Forelimb muscle (tissue), 1 donor: ENCODE measurements around the gene ARHGDIG. TPM values are rescaled to one million over a fixed set of nuclear protein-coding genes. Genes with fewer than 3 reads are reported as not detected.

Source experiments
- DNase-seq: peaks from one replicate; pipeline ENCODE4 v3.0.0-alpha.2; 2013; ENCODE audit warnings: low read depth
- polyA plus RNA-seq: library from polyadenylated mRNA; unstranded; fragments of 120-200 nt; gene quantifications from one replicate; pipeline ENCODE4 v1.2.1, GENCODE V29; 2013; ENCODE audit not compliant: insufficient read length

Gene ARHGDIG
- polyA plus RNA-seq, 1 donor: 0.82 TPM

GRCh38 chr16:296806-297510 is 16.6 kb downstream of the ARHGDIG start:
- no peak for DNase-seq

GRCh38 chr16:297832-298231 is 17.4 kb downstream of the ARHGDIG start:
- no peak for DNase-seq

- DNase-seq: no peak
These were observed 20.8 kb downstream of the ARHGDIG start for GRCh38 chr16:301235-301634.

GRCh38 chr16:301950-302349 is 21.6 kb downstream of the ARHGDIG start:
- DNase-seq: no peak

DNA sequence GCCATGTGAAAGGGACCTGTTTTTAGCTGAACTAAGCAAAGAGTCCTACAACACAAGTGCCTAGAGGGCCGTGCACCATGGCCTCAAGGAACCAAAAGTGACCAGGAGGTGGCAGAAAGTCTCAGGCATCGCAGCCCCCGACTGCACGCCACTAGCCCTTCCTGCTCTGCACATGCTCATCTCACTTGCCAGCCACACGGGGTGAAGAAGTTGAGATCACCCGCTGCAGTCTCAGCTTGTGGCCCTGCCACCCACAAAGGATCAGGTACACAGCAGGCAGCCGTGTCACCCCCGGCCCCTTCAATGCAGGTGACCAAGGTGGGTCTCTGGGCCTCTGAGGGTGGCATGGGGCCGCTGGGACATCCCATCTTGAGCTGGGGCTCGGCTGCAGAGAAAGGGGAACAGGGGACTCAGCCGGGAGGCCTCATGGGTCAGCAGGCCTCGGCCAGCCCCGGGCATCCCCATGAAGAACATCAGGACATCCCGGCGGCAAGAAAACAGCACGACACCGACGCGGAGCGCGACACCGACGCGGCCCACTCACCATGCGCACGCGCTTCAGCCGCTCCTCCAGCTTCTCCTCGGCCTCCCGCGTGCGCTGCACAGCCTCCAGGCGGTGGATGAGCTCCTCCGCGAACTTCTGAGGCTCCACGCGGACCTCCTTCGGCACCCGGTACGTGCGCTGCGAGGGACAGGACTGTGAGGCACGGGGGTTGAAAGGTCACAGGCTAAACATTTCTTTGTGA is 23.5 kb downstream of the ARHGDIG start:
- no peak for DNase-seq

GRCh38 chr16:305916-306626 is 25.7 kb downstream of the ARHGDIG start:
- DNase-seq: no peak

DNA sequence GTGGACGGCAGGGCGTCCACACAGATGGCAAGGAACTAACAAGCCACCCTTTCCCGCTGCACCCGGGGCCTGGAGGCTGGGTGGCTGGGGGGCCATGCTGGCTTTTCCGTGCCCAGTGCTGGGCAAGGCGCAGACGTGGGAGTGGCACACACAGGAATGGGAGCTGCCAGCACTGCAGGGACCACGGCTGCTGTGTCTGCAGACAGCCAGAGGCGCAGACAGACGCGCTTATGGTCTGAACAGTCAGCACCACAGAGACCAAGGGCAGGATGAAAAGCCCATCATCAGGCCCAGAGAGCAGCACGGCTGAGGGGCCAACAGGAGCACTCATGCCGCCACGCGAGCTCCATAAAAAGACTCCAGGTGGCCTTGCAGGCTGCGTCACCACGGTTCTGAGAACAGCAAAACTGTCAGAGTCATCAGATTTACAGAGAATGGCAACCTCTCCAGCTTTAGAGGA is 26.6 kb downstream of the ARHGDIG start:
- no peak for DNase-seq

DNA sequence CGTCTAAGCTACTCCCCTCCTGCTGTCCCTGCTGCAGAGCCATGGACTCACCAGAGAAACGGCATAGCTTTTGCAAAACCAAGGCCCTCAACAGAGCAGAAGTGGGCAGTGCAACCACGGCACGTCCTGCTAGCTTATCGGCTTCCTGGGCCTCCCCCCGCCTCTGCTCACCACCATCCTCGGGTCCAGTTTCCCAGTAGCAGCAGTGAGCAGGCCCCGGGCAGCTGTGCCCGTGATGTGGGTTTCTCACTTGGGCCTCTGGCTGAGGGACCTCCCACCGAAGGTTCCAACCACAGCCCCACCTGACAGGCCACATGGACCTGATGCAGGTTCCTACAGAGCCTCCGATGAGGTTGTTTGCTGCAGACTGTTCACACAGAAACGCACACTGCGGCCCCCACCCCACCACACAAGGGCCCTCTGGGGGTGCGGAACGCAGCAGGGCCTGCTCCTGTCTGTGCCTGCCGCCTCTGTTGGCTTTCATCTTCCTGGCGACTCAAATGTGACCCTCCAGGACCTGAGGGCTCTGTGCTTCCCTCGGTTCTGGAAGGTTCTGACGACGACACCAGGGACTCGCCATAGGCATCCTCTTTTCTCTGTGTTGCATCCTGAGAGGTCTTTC is 27.4 kb downstream of the ARHGDIG start:
- no peak for DNase-seq

DNA sequence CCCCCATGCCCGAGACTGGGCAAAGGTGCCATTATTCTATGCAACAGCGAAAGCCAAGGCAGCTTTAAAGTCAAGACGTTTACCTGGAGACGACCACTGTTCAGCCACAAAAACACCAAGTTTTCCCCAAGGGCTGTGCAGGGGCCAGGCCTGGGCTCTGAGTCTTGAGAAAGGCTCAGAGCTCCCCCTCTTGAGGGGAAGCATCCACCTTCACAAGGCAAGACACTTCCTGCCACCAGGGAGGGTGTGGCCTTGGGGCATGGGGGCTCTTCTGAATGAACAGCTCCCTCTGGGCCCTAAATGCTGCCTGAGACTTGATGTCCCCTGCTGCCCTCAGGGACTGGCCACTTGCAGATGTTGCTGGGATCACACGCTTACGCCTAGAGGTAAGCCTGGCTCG is 29.1 kb downstream of the ARHGDIG start:
- DNase-seq: no peak

DNA sequence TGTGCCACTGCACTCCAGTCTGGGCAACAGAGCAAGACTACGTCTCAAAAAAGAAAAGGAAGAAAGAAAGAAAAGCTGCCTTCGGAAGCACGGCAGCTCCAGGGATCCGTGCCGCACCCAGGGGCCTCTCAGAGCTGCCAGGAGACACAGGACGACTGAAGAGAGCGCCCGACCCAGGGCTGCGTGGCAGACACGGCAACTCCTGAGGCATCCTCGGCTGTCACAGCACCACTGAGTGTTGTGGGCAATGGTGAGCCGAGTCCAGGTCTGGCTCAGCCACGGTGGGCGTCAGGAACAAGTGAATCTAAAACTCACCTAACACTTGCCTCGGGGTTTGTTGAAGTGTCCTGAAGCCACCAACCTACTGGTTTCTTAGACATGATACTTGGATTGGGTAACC is 31.3 kb downstream of the ARHGDIG start:
- DNase-seq: no peak

GRCh38 chr16:314351-314750 is 34.0 kb downstream of the ARHGDIG start:
- DNase-seq: no peak

DNA sequence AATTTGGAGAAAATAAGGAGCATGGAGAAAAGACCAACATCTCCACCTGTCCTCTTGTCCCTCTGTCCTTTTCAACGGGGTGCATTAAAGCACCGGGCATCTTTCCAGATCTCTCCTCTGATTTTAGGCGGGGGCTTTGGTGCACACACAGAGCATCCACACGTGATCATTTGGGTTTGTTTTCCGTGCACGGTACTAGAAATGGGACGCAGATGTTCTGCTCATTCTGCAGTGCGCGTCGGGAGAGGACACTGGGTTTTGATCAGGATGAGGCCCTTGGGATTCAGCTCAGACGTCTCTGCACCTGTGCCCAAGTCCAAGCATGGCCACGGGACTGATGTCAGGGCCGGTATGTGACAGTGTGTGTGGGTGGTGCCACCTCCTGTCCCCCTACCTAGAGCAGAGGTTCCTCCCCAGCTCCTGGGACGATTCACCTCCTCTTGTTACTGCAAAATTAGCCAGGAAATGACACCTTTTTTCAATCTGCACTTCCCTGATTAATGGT is 34.5 kb downstream of the ARHGDIG start:
- no peak for DNase-seq

DNA sequence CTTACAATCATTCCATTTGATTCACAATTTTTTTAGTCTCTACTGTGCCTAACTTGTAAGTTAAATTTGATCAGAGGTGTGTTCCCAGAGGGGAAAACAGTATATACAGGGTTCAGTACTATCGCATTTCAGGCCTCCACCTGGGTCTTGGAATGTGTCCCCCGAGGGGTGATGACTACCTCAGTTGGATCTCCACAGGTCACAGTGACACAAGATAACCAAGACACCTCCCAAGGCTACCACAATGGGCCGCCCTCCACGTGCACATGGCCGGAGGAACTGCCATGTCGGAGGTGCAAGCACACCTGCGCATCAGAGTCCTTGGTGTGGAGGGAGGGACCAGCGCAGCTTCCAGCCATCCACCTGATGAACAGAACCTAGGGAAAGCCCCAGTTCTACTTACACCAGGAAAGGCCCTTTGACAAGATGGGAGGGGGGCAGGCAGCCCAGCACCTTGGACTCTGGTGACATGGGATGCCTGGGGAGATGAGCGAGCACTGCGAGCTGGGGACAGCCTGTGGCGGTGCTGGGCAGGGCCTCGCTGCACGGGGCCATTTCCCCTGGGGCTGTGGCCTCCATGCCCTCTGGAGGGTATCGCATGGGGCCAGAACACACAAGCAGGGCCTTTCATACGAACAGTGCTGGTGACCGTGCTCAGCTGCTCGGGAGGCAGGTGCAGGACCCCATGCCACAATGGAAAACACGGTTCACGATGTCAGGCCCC is 36.5 kb downstream of the ARHGDIG start:
- no peak for DNase-seq

- DNase-seq: no peak
These were observed 37.2 kb downstream of the ARHGDIG start for GRCh38 chr16:317583-317982.

DNA sequence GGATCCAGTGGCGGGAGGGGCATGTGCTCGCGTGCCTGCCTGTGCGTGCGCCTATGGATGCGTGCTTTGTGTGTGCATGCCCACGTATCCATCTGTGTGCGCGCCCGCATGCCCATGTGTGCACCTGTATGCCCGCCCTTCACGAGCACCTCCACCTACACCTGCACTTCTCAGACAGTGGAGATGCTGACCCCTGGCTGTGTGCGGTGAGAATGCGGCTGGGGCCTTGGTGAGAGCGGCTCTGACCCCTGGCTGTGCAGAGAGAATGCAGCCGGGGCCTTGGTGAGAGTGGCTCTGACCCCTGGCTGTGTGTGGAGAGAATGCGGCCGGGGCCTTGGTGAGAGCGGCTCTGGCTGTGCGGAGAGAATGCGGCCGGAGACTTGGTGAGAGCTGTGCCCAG is 38.2 kb downstream of the ARHGDIG start:
- no peak for DNase-seq

DNA sequence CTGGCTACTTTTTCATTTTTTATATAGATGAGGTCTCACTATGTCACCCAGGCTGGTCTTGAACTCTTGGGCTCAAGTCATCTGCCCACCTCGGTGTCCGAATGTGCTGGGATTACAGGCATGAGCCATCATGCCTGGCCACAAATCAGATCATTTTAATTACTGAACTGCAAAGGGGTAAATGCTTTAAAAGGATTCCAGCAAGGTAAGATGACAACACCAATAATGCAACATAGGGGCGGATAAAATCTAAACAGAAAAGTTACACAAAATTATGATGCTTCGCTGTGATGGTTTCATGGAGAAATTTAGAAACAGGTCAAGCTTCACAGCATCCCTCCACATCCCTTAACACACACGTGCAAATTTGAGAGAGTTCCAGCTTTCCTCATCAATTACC is 39.8 kb downstream of the ARHGDIG start:
- DNase-seq: no peak

DNA sequence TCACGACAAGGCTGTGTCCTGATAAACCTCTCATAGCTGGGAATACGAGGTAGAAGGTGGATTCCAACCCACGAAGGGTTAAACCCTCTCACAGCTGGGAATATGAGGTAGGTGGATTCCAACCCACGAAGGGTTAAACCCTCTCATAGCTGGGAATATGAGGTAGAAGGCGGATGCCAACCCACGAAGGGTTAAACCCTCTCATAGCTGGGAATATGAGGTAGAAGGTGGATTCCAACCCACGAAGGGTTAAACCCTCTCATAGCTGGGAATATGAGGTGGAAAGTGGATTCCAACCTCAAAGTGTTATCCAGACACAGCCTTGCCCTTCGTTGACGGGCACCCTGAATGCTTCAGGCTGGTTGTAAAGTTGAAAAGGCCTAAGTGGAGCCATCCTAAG is 41.1 kb downstream of the ARHGDIG start:
- DNase-seq: no peak

GRCh38 chr16:322476-323143 is 42.2 kb downstream of the ARHGDIG start:
- no peak for DNase-seq

- DNase-seq: no peak
These were observed 43.7 kb downstream of the ARHGDIG start for GRCh38 chr16:324201-324450.

DNA sequence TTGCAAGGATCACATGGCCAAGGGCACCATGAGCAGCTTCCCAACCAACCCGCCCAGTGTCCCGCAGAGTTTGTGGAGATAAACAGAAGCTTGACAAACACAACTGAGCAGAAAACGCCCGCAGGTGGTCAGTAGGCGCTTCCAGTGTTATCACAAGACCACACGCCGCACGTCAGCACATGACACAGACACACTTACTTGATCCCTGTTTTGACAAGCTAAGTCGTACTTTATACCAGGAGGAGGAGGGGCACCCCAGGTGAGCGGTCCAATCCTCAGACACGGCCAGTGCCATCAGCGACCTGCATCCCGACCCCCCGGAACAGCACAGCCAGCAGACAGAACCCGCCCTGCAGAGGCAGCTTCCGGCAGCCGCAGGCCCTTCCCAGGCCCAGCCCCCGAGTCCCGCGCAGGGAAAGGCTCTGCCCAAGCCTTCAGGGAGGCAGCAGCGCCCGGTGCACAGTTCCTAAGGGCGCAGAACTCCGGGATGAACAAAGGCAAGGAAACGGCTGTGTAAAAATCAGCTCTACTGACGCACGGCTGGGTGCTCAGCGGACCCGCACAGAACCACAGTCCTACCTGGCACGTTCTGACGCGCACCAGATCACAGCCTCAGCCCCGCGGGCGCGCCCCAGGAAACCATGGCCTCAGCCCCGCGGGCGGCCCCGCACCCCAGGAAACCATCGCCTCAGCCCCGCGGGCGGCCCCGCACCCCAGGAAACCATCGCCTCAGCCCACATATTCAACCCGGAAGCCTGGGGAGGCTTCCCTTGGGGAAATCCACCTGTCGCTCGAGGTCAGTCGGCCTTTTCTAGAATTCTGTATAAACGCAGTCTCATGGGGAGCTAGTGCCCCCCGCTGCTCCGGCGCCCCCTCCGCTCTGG is 44.3 kb downstream of the ARHGDIG start:
- no peak for DNase-seq
